ENCODE results near the gene ABCC6.

- no peak for TF ChIP-seq POLR2AphosphoS5 (IDR thresholded peaks at IDR 0.05)
- no peak for TF ChIP-seq CTCF (IDR thresholded peaks at IDR 0.05)
- TF ChIP-seq POLR2A (IDR thresholded peaks at IDR 0.05), result no peak
Measured at GRCh38 chr16:16164243-16164642, 59.1 kb downstream of the ABCC6 start.
